Fibroblast of lung (primary cell): ENCODE results near the gene ACTA1.

ENCODE experiments used
- EZH2 ChIP-seq: IDR thresholded peaks from 2 replicates; pipeline ENCODE4 v1.5.1; 2012; ENCODE audit warnings: low read length, control low read depth, mild to moderate bottlenecking; ENCODE audit errors: missing control alignments
- TF ChIP-seq, protein P1 (sequence below), 2 donors: IDR thresholded peaks in 1 of 2; conservative IDR thresholded peaks in 1 of 2; 1 replicate in 1 of 2; 2 replicates in 1 of 2; pipeline ENCODE4 v1.5.1; 2011 to 2012; ENCODE audit warnings: low read length in 2 of 2, control low read depth in 1 of 2, inconsistent platforms in 1 of 2, low read depth in 1 of 2, mild to moderate bottlenecking in 1 of 2

DNA sequence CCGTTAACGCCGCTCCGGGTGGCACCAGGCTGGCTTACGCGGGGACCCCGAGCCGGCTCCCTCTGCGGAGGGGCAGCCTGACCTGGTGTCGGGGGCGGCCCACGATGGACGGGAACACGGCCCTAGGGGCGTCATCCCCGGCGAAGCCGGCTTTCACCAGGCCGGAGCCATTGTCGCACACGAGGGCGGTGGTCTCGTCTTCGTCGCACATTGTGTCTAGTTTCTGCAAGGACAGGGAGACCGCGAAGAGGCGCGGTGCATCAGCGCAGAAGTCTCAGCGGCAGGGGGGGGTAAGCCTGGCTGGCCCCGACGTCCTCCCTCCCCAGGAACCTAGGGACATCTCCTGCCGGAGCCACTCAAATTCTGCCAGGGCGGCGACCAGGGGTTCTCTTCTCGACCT is 989 bp downstream of the ACTA1 start:
- peak; percentile 96 for TF ChIP-seq EZH2
- TF ChIP-seq, protein P1, sequence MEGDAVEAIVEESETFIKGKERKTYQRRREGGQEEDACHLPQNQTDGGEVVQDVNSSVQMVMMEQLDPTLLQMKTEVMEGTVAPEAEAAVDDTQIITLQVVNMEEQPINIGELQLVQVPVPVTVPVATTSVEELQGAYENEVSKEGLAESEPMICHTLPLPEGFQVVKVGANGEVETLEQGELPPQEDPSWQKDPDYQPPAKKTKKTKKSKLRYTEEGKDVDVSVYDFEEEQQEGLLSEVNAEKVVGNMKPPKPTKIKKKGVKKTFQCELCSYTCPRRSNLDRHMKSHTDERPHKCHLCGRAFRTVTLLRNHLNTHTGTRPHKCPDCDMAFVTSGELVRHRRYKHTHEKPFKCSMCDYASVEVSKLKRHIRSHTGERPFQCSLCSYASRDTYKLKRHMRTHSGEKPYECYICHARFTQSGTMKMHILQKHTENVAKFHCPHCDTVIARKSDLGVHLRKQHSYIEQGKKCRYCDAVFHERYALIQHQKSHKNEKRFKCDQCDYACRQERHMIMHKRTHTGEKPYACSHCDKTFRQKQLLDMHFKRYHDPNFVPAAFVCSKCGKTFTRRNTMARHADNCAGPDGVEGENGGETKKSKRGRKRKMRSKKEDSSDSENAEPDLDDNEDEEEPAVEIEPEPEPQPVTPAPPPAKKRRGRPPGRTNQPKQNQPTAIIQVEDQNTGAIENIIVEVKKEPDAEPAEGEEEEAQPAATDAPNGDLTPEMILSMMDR (conservative IDR thresholded peaks at IDR 0.05 in 1 of 2, IDR thresholded peaks at IDR 0.05 in 1 of 2; ENCODE audit: low read depth in 1 of 2, low read length in 2 of 2) = no peak
